GM21717 (cell line): Measurements from ENCODE around the gene PXK.
"Not testable (repeated sequence)": the region's sequence is repeated elsewhere in the genome, so short reads cannot be mapped to it uniquely, and the experiment has no call there.

Experiments used
- ATAC-seq: cut with Tn5 transposase; IDR thresholded peaks from one replicate; pipeline ENCODE4 v1.9.1; 2021; ENCODE audit warnings: mild to moderate bottlenecking, moderate library complexity; ENCODE audit not compliant: unreplicated experiment

PXK gene

DNA sequence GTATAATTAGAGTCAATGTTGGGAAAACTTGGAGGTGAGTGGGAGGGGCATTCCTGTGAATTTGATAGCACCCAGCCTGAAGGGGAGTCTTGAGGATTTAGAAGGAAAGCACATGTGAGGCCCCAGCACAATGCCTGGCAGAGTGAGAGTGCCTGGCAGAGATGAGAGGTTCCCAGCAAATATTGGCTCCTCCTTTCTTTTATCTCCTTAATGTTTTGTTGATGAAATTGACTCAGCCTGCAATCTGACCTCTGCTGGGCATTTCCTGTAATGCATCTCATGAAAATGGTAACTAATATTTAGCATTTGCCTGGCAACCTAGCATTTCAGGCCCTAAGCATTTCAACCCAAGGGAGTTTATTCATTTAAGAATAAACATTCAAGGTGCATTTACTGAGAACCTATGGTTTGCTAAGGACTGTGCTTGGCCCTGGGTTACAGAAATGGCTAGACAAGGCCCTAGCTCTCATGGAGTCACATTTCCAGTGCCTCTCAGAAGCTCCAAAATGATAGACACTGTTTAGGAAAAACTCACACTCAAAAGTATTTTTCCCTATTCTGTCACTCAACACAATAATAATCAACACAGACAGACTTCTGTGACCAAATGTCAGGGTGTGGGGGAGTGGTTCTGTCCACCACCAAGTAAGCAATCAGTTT lies 82.0 kb downstream of the PXK start:
- ATAC-seq = no peak

DNA sequence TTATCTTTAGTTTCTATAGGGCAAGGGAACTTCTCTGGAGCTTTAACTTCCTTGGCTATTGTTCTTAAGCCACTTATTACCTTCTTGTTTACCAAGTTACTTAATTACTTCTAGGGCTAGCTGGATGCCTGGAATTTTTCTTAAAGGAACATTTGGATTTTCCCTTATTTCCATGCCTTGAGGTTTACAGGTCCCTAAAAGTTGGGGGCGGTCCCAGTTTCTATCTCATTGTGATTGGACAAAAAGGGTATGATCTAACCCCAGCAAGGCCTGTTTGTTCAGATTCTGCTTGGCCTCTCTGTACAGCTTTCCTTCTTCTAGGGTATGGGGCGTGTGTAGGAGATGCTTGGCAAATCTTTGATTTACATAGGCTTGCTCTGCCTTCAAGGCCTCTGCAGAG lies 83.5 kb downstream of the PXK start:
- ATAC-seq = no peak

GRCh38 chr3:58417075-58417474 lies 84.4 kb downstream of the PXK start:
- no peak for ATAC-seq

- no peak for ATAC-seq
These were observed 85.5 kb downstream of the PXK start for GRCh38 chr3:58418227-58418626.

- ATAC-seq = peak; percentile 63
These were observed 87.3 kb downstream of the PXK start for GRCh38 chr3:58419780-58420507.

GRCh38 chr3:58421004-58421403 lies 88.3 kb downstream of the PXK start:
- no peak for ATAC-seq

DNA sequence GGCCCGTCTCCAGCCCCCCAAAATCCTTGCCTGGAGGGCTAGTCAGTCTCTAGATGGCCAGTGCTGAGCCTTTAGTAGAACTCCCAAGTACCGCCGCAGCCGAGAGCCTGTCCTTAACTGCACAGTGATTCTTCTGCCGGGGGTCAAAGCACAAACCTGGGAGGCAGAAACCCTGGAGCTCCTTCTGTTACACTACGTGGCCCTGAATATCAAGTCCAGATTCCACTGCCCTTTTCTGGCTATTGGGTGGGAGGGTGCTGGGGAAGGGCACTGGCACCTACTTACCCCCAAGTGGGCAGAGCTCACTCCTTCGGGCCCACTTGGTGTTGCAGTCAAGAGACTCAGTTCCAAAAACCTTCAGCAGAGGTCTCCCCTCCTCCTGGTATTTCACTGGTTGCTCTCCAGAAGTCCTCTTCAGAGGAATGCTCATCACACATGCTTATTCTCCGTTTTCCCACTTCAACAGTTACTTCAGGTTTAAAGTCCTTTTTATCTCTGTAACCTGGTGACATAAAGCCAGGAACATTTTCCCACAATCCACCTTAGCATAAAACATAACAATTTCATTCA lies 90.1 kb downstream of the PXK start:
- no peak for ATAC-seq

GRCh38 chr3:58424613-58425012 lies 91.9 kb downstream of the PXK start:
- ATAC-seq = no peak

GRCh38 chr3:58425782-58426181 lies 93.1 kb downstream of the PXK start:
- no peak for ATAC-seq

GRCh38 chr3:58427661-58428361 lies 95.1 kb downstream of the PXK start:
- ATAC-seq = no peak

GRCh38 chr3:58429657-58430056 lies 97.0 kb downstream of the PXK start:
- peak; percentile 40 for ATAC-seq

GRCh38 chr3:58432905-58433304 lies 100.2 kb downstream of the PXK start:
- no peak for ATAC-seq

DNA sequence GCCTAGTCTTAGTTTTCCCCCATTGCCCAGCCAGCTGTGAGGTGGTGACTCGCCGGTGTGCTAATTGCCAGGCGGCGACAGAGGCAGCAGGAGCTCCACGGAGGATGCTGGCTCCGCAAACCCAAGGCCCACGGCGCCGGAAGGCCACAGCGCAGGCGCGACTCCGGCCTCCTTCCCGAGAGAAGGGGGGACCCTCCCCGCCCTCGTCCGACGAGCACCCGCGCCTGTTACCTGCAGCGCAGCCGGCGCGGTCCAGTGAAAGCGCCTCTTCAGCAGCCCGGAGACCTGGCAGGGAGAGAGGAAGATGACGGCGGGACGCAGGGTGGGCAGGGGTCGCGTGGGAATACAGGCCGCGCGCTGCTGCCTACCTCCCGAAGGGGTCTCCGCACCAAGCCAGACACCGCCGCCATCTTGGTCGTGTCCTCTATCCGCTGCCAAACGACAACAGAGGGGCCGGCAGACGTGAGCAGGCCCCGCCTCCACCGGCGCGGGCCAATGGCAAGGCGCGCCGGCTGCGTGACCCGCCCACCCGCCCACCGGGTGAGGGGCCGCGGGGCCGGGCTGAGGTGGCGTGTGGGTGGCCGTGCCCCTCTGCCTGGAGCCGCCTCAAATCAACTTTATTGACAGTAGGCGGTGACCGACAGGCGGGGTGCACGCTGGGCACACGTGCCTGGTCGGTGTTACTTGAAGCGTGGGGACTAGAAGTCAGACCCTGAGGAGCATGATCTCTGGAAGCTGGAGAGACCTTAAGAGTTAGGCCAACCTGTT lies 100.9 kb downstream of the PXK start, which contains the start of gene PDHB:
Gene PDHB, minus strand, starts transcription at position 433 of the 768 bp plus-strand sequence. Its CDS starts 23 bp downstream, at position 410.
- ATAC-seq = peak; percentile 93

GRCh38 chr3:58434168-58434504 lies 101.4 kb downstream of the PXK start:
- ATAC-seq = no peak

DNA sequence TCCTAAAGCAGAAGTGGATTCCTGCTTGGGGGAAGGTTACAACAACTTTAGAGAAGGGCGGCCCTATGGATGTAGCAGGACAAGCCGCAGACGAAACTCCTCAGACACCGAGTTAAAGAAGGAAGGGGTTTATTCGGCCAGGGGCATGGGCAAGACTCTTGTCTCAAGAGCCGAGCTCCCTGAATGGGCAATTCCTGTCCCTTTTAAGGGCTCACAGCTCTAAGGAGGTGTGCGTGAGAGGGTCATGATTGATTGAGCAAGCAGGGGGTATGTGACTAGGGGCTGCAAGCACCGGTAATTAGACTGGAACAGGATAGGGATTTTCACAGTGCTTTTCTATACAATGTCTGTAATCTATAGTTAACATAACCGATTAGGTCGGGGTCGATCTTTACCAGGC lies 101.8 kb downstream of the PXK start:
- no peak for ATAC-seq

DNA sequence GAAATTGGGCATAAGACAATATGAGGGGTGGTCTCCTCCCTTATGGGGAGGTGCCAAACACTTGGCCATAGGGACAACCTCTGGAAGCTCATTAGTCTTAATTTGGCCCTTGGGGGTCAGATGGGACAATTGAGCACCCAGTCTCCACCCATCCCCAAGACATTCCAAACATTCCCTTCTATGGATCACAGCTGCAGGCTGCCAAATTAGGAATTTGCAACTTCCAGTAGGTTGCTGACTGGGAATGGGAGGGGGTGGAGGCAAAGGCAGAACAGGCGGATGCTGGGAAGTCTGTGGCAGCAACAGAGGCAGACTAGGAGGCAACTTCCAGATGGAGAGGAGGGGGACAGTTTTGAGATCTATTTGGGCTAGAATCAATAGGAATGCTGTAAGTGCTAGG lies 102.3 kb downstream of the PXK start:
- no peak for ATAC-seq

- not testable (repeated sequence) for ATAC-seq
These were observed 104.6 kb downstream of the PXK start for GRCh38 chr3:58437276-58437675.

GRCh38 chr3:58440996-58441355 lies 108.3 kb downstream of the PXK start:
- not testable (repeated sequence) for ATAC-seq

- no peak for ATAC-seq
These were observed 109.1 kb downstream of the PXK start for GRCh38 chr3:58441514-58442450.

- no peak for ATAC-seq
These were observed 119.5 kb downstream of the PXK start for GRCh38 chr3:58452176-58452575.
